Vagina (tissue), 2 donors: ENCODE data around the gene SMURF2.

ENCODE experiments used
- CTCF ChIP-seq, 3 experiments: fragments of 450-650 bp in 2 of 3; fragments of 200-600 bp in 1 of 3; sonication (generic) in 1 of 3; IDR thresholded peaks; one replicate each; pipeline ENCODE4 v1.5.1; 2017 to 2019; ENCODE audit warnings: antibody characterized with exemption in 3 of 3, mild to moderate bottlenecking in 2 of 3, moderate library complexity in 2 of 3
- POLR2A ChIP-seq, 2 donors: fragments of 450-650 bp; IDR thresholded peaks; one replicate each; pipeline ENCODE4 v1.6.1; 2017; ENCODE audit warnings: antibody characterized with exemption in 2 of 2, mild to moderate bottlenecking in 2 of 2, moderate library complexity in 2 of 2
- POLR2AphosphoS5 ChIP-seq, 2 donors: sonication (generic); formaldehyde crosslinking; IDR thresholded peaks; one replicate each; pipeline ENCODE4 v1.9.0; 2017; ENCODE audit warnings: antibody characterized with exemption in 2 of 2, mild to moderate bottlenecking in 2 of 2, low read depth in 1 of 2; ENCODE audit not compliant: insufficient read depth in 1 of 2

GRCh38 chr17:64500487-64500859 lies 161.6 kb downstream of the SMURF2 start:
- no peak for TF ChIP-seq POLR2A (IDR thresholded peaks at IDR 0.05)
- no peak for TF ChIP-seq CTCF (IDR thresholded peaks at IDR 0.05)
- TF ChIP-seq POLR2AphosphoS5 (IDR thresholded peaks at IDR 0.05; ENCODE audit: insufficient read depth in 1 of 2, low read depth in 1 of 2) = no peak
